Measurements from ENCODE around the gene MIGA2. TPM values are rescaled to one million over a fixed set of nuclear protein-coding genes. Genes with fewer than 3 reads are reported as not detected.

Gene MIGA2
- total and polyA plus RNA-seq, 2 of the 8 experiments (the other 6 are each of a cell fraction or from before 2014, with no cell fraction given): 24.6 to 39.0 TPM

GRCh38 chr9:129002992-129003391, 33.4 kb upstream of the MIGA2 start:
- no peak overlapping the region for H2BK120ac ChIP-seq (replicated peaks; ENCODE audit: low read depth, low read length)
- DNase-seq (ENCODE audit: low read depth in 1 of 2, low spot score in 2 of 2): no peak
- no peak overlapping the region for H2AK5ac ChIP-seq (ENCODE audit: low read depth, low read length)
- FAIRE-seq: no peak
- no peak overlapping the region for H2BK12ac ChIP-seq (ENCODE audit: low read depth, low read length)
- no peaks in the 10 kb centered on the region for H3K79me1 ChIP-seq (ENCODE audit: low read depth, low read length)
- H3K4me2 ChIP-seq (ENCODE audit: insufficient read depth in 1 of 2, low read depth in 2 of 2, low read length in 2 of 2): no peak overlapping the region
- no peak overlapping the region for H3K4me3 ChIP-seq (ENCODE audit: extremely low read depth in 1 of 4, insufficient read depth in 2 of 4, low read depth in 3 of 4, low read length in 4 of 4)
- no peaks in the 10 kb centered on the region for H3K27me3 ChIP-seq (replicated peaks in 1 of 4; ENCODE audit: control insufficient read depth in 3 of 4, extremely low read depth in 1 of 4, insufficient read depth in 3 of 4, low read length in 3 of 4)
- H3K36me3 ChIP-seq (ENCODE audit: control insufficient read depth in 2 of 4, insufficient read depth in 4 of 4, low read length in 3 of 4): peaks cover 39 to 75% (median 65%) of the 10 kb centered on the region in 4 experiments
- no peaks in the 10 kb centered on the region for H3K9me3 ChIP-seq (ENCODE audit: insufficient read depth in 2 of 2, low read depth in 1 of 2, low read length in 1 of 2)
- H4K8ac ChIP-seq (ENCODE audit: extremely low read depth, insufficient read depth, low read length): no peak overlapping the region
- no peak overlapping the region for H3K18ac ChIP-seq (ENCODE audit: extremely low read depth, low read length)
- H2AFZ ChIP-seq (ENCODE audit: low read length): no peak overlapping the region
- H2BK5ac ChIP-seq (ENCODE audit: low read depth, low read length): no peak overlapping the region
- H3K56ac ChIP-seq (replicated peaks; ENCODE audit: insufficient read length, low read depth, low read length): no peak overlapping the region
- no peak overlapping the region for H4K91ac ChIP-seq (replicated peaks; ENCODE audit: insufficient read length, low read length)
- H3K4me1 ChIP-seq (replicated peaks in 1 of 4; ENCODE audit: control insufficient read depth in 3 of 4, insufficient read depth in 4 of 4, low read length in 3 of 4): no peaks in the 10 kb centered on the region
- no peak overlapping the region for H2BK15ac ChIP-seq (ENCODE audit: low read length)
- POLR2A ChIA-PET (ENCODE audit: partially characterized antibody): interaction anchor here (1.0 to 6.2 kb wide), 6 partner anchors 11 to 183 kb away, joined by 3 to 41 read pairs (median 4); no protein-coding TSS in a partner anchor
- H4K5ac ChIP-seq (ENCODE audit: insufficient read length, low read depth, low read length): no peak overlapping the region
- no peak overlapping the region for H3K14ac ChIP-seq (ENCODE audit: insufficient read length)
- H3K23me2 ChIP-seq (ENCODE audit: low read depth, low read length): 0 out of 2 replicates have a peak, but pooled peaks cover 1% of the 10 kb centered on the region
- H3K4ac ChIP-seq (replicated peaks; ENCODE audit: insufficient read length, low read depth, low read length): no peak overlapping the region
- H4K20me1 ChIP-seq (replicated peaks in 1 of 2; ENCODE audit: control insufficient read depth in 1 of 2, insufficient read depth in 2 of 2, low read length in 2 of 2): peaks cover 14 to 22% of the 10 kb centered on the region in 2 experiments
- no peak overlapping the region for H3K23ac ChIP-seq (ENCODE audit: insufficient read length)
- CTCF ChIA-PET (ENCODE audit: partially characterized antibody): interaction anchor here (0.6 to 2.1 kb wide), 5 partner anchors 10 to 623 kb away, joined by 3 to 7 read pairs (median 4); no protein-coding TSS in a partner anchor
- WGBS, 2 experiments (ENCODE audit: extremely low coverage in 1 of 2, insufficient coverage in 1 of 2, insufficient read length in 1 of 2, insufficient replicate concordance in 2 of 2, low coverage in 1 of 2, low lambda C conversion rate in 2 of 2, missing lambda C conversion rate in 1 of 2): 96% methylated on average over 9 of the region's 9 CpGs; no CpG with 5 or more reads in 1 of the 2 experiments
- no peak overlapping the region for H3K27ac ChIP-seq (ENCODE audit: low read depth, low read length)
- no peak overlapping the region for H2BK20ac ChIP-seq (ENCODE audit: low read length)
- H3K9ac ChIP-seq (replicated peaks in 1 of 4; ENCODE audit: extremely low read depth in 1 of 4, low read depth in 3 of 4, low read length in 3 of 4): no peak overlapping the region
- H3K79me2 ChIP-seq (ENCODE audit: control insufficient read depth in 1 of 2, insufficient read depth in 2 of 2, low read length in 2 of 2): no peaks in the 10 kb centered on the region
- TF ChIP-seq BCL11A (IDR thresholded peaks at IDR 0.05; ENCODE audit: low read depth in 2 of 2, low read length in 2 of 2) (no peak), KDM1A (IDR thresholded peaks at IDR 0.05; ENCODE audit: borderline replicate concordance, low read length) (no peak), ATF2 (IDR thresholded peaks at IDR 0.05; ENCODE audit: low read length) (no peak), MAFK (IDR thresholded peaks at IDR 0.05; ENCODE audit: low read depth, low read length) (no peak), HDAC6 (IDR thresholded peaks at IDR 0.05; ENCODE audit: low read depth, low read length) (no peak), ZNF274 (IDR thresholded peaks at IDR 0.05; ENCODE audit: borderline replicate concordance, extremely low read depth, low read length) (no peak), RAD21 (IDR thresholded peaks at IDR 0.05 in 1 of 2, conservative IDR thresholded peaks at IDR 0.05 in 1 of 2; ENCODE audit: low read depth in 2 of 2, low read length in 2 of 2) (no peak), CREB1 (IDR thresholded peaks at IDR 0.05) (no peak), JUN (IDR thresholded peaks at IDR 0.05; ENCODE audit: low read depth, low read length) (no peak), FOSL1 (IDR thresholded peaks at IDR 0.05; ENCODE audit: insufficient read depth, low read depth, low read length) (no peak)

Measured in H1 (cell line).